Activated CD8-positive, alpha-beta T cell treated with anti-CD3 and anti-CD28 coated beads for 36 hours (primary cell): ENCODE results near the gene FGD4. TPM values are rescaled to one million over a fixed set of nuclear protein-coding genes. Genes with fewer than 3 reads are reported as not detected.

ENCODE experiments used
- ATAC-seq: fragments of 200-7000 bp; cut with Tn5 transposase; one replicate; pipeline ENCODE4 v1.10.0; 2021; ENCODE audit warnings: mild to moderate bottlenecking, moderate library complexity
- CTCF ChIA-PET: fragments of 350-600 bp; sonication (Branson Sonifier 250); formaldehyde crosslinking; loops from one replicate; lab custom pipeline; 2021; ENCODE audit warnings: antibody characterized with exemption; lab: Charles Lee
- POLR2A ChIA-PET: fragments of 350-600 bp; sonication (Branson Sonifier 250); formaldehyde crosslinking; loops from one replicate; lab custom pipeline; 2021; ENCODE audit warnings: antibody characterized with exemption; lab: Charles Lee
- DNase-seq: peaks from one replicate; pipeline ENCODE4 v3.0.0-alpha.2; 2020
- H3K27ac Mint-ChIP-seq: one replicate; pipeline ENCODE4 v1.8.0; 2021; ENCODE audit warnings: mild to moderate bottlenecking, mixed read lengths
- H3K27me3 Mint-ChIP-seq: one replicate; pipeline ENCODE4 v1.8.0; 2021; ENCODE audit warnings: mixed read lengths
- H3K36me3 Mint-ChIP-seq: one replicate; pipeline ENCODE4 v1.8.0; 2021; ENCODE audit warnings: low read depth, mixed read lengths
- H3K4me1 Mint-ChIP-seq: one replicate; pipeline ENCODE4 v1.8.0; 2021; ENCODE audit warnings: low read depth, mixed read lengths
- H3K4me3 Mint-ChIP-seq: one replicate; pipeline ENCODE4 v1.8.0; 2021; ENCODE audit warnings: mild to moderate bottlenecking, moderate library complexity, mixed read lengths
- H3K9me3 Mint-ChIP-seq: one replicate; pipeline ENCODE4 v1.8.0; 2021; ENCODE audit warnings: mixed read lengths
- intact Hi-C: fragments of 100-400 bp; cut with micrococcal nuclease; formaldehyde crosslinking; loops from one replicate; pipeline ENCODE4 v1.10.0; 2022
- total RNA-seq, 2 experiments: library from RNA; stranded (reverse); gene quantifications; one replicate each; pipeline ENCODE4 v1.2.3, GENCODE V29; 2021
- TF ChIP-seq, protein P1 (sequence below): fragments of 200-600 bp; IDR thresholded peaks from one replicate; pipeline ENCODE4 v1.8.0; 2022; ENCODE audit warnings: antibody characterized with exemption, mild to moderate bottlenecking

FGD4 gene
- total RNA-seq, 2 experiments from 2014 or later, result 0.05 to 0.25 TPM

DNA sequence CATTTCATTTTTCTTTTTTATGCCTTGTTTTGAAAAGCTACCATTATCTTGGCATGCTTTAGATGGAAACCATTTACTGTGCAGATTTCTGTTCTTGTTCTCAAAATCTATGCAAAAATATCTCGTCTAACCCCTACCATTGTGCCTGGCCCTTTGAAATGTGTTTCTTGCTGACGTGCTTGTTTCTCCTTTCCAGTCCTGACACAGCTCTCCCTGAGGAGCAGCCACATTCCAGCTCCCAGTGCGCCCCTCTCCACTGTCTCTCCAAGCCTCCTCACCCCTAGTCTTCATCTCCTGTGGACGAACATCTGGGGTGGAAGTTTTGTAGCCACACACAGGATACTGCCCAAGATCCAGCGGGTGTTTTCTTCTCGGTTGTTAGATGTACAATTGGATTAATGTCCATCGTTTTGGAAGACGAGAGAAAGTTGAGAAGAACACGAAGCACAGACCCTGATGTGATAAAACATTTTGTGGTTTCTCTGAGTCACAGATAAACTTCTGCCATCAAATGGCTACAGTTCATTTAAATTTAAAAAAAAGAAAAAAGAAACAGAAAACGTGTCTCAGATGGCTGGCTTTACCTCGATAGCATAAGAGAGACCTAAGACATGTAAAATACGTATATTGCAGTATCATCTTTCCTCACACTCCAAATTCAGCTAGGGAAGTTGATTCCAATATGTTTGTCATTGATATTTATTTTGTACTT, 21.9 kb upstream of the FGD4 start:
- ChIA-PET CTCF (interaction anchor here (2.1 kb wide), 1 partner anchor 12 kb away, joined by 8 read pairs; no protein-coding TSS in a partner anchor), POLR2A (interaction anchor here (0.6 kb wide), 1 partner anchor 20 kb away, joined by 3 read pairs; no protein-coding TSS in a partner anchor)
- intact Hi-C loops, result no loop called here
- Mint-ChIP-seq H3K27ac (no peak overlapping the region), H3K9me3 (no peaks in the 10 kb centered on the region), H3K36me3 (no peaks in the 10 kb centered on the region), H3K4me1 (no peaks in the 10 kb centered on the region), H3K4me3 (no peak overlapping the region), H3K27me3 (no peaks in the 10 kb centered on the region)
- ATAC-seq (no peak), DNase-seq (no peak)
- TF ChIP-seq, protein P1, sequence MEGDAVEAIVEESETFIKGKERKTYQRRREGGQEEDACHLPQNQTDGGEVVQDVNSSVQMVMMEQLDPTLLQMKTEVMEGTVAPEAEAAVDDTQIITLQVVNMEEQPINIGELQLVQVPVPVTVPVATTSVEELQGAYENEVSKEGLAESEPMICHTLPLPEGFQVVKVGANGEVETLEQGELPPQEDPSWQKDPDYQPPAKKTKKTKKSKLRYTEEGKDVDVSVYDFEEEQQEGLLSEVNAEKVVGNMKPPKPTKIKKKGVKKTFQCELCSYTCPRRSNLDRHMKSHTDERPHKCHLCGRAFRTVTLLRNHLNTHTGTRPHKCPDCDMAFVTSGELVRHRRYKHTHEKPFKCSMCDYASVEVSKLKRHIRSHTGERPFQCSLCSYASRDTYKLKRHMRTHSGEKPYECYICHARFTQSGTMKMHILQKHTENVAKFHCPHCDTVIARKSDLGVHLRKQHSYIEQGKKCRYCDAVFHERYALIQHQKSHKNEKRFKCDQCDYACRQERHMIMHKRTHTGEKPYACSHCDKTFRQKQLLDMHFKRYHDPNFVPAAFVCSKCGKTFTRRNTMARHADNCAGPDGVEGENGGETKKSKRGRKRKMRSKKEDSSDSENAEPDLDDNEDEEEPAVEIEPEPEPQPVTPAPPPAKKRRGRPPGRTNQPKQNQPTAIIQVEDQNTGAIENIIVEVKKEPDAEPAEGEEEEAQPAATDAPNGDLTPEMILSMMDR, result no peak

DNA sequence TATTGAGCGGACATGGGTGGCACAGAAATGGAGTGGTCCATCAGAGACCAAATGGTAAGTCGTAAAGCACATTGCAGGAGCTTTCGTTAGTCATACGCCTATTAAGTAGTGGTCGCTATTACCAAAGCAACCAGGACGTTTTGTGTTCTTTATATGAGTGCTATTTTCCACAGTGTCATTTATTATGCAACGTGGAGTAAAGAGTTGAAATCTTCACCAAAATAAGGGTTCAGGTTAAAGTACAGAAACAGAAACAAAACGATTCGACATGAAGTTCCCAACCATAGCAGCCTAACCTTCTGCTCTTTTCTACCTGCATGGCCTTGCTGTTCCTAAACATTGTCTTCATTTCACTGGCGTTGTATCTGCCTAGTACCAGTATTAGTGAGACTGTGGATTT, 20.1 kb upstream of the FGD4 start:
- Mint-ChIP-seq H3K27ac (no peak overlapping the region), H3K4me3 (no peak overlapping the region), H3K27me3 (no peaks in the 10 kb centered on the region), H3K9me3 (no peaks in the 10 kb centered on the region), H3K36me3 (no peaks in the 10 kb centered on the region), H3K4me1 (no peaks in the 10 kb centered on the region)
- DNase-seq (no peak), ATAC-seq (no peak)
- intact Hi-C loops, result no loop called here
- TF ChIP-seq, protein P1, result no peak
- ChIA-PET POLR2A (no interaction called here), CTCF (no interaction called here)

DNA sequence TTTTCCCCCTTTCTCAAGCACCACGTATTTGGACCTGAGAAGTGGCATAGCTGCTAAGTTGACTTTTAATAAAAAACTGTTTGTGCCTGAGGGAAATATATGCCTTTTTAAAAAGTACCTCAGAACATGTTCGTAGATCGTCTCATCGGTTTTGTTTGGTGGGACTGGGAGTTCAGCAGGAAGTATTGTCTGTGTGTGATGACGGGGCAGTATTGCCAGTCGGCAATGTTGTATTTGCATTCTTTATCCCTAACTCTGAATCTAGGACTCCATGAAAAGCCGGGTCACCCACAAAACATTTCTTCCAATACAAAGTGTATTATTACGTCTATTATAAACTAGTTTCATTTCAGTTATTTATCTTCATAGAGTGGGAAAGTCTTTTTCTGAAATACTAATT, 19.7 kb upstream of the FGD4 start:
- CTCF ChIA-PET, result no interaction called here
- ATAC-seq (no peak), DNase-seq (no peak)
- intact Hi-C loops, result no loop called here
- H3K9me3 Mint-ChIP-seq, result no peaks in the 10 kb centered on the region
- no peaks in the 10 kb centered on the region for H3K36me3 Mint-ChIP-seq
- H3K27me3 Mint-ChIP-seq, result no peaks in the 10 kb centered on the region
- no peaks in the 10 kb centered on the region for H3K4me1 Mint-ChIP-seq
- TF ChIP-seq, protein P1, result no peak
- POLR2A ChIA-PET, result no interaction called here
- no peak overlapping the region for H3K27ac Mint-ChIP-seq
- no peak overlapping the region for H3K4me3 Mint-ChIP-seq

DNA sequence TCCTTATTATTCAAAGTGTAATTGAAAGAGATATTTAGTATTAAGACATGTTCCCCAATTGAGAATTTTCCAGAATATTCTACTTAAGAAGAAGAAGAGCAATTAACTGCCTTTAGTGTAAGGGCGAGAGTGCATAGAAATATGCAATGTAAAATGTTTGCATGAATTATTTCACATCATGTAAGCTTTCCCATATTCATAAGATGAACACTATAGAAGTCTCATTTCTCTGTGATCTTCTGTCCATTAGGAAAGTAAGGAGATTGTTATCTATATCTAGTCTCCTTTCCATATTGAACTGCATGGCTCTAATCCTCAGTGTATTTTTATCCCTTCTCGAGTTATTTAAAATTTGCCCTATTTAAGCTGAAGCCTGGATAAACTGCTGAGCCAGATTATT, 17.1 kb upstream of the FGD4 start:
- TF ChIP-seq, protein P1, result no peak
- no peaks in the 10 kb centered on the region for H3K36me3 Mint-ChIP-seq
- no peaks in the 10 kb centered on the region for H3K27me3 Mint-ChIP-seq
- POLR2A ChIA-PET, result no interaction called here
- H3K27ac Mint-ChIP-seq, result no peak overlapping the region
- no peak for ATAC-seq
- no peak for DNase-seq
- H3K4me1 Mint-ChIP-seq, result no peaks in the 10 kb centered on the region
- H3K9me3 Mint-ChIP-seq, result no peaks in the 10 kb centered on the region
- intact Hi-C loops, result no loop called here
- H3K4me3 Mint-ChIP-seq, result no peak overlapping the region
- CTCF ChIA-PET, result interaction anchor here (1.2 kb wide), 1 partner anchor 18 kb away, joined by 3 read pairs; no protein-coding TSS in a partner anchor

DNA sequence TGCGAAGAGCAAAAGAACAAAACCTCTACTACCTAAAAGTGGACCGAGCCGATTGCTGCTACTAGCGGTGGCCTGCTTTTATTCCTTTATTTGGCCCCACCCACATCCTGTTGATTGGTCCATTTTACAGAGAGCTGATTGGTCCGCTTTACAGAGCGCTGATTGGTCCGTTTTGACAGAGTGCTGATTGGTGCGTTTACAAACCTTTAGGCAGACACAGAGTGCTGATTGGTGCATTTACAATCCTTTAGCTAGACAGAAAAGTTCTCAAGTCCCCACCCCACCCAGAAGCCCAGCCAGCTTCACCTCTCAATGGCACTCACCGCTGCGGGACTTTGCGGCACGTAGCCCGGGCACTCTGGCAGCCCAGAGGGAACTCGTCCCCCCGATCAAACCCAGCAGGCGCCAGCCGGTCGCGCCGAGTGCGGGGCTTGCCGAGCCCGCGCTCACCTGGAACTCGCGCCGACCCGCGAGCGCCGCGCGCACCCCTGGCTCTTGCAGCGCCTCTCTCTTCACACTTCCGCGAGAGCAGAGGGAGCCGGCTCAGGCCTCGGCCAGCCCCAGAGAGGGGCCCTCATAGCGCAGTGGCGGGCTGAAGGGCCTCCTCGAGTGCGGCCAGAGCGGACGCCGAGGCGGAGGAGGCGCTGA, 8.7 kb upstream of the FGD4 start:
- Mint-ChIP-seq H3K9me3 (no peaks in the 10 kb centered on the region), H3K27ac (no peak overlapping the region), H3K27me3 (peaks cover 13% of the 10 kb centered on the region), H3K4me3 (peak overlapping the region; percentile 67), H3K36me3 (no peaks in the 10 kb centered on the region), H3K4me1 (peaks cover 5% of the 10 kb centered on the region)
- intact Hi-C loops, result no loop called here
- TF ChIP-seq, protein P1, result no peak
- ChIA-PET POLR2A (no interaction called here), CTCF (interaction anchor here (0.6 kb wide), 1 partner anchor 251 kb away, joined by 3 read pairs; no protein-coding TSS in a partner anchor)
- peak; percentile 93 for ATAC-seq
- peak; percentile 53 for DNase-seq
